Measurements from ENCODE around the gene SCAF11. TPM values are rescaled to one million over a fixed set of nuclear protein-coding genes. Genes with fewer than 3 reads are reported as not detected.

Gene SCAF11
- polyA plus RNA-seq, 2 of the 4 experiments (the other 2 are of a cell fraction): 43.0 to 110 TPM

DNA sequence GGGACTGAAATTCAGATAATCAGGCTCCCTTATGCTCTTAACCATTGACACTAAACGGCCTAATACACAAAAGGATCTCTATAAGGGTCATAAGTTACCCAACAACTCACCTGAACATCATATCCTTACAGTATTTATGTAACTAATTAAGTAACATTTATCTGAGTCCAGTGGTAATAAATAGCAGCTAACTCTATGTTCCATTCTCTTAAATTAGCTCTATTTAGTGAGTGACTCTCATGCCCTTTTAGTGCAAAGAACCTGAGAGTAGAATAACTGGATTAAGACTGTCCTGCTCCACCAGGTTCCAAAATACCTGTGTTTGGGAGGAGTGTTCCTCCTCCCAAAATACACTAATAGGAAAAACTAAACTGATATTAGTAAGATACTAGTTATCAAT is 9.8 kb downstream of the SCAF11 start:
- FAIRE-seq: no peak
- no peak for ATAC-seq
- Histone ChIP-seq H3K4me2 (no peak overlapping the region), H3K9me3 (no peaks in the 10 kb centered on the region), H3K27ac (no peak overlapping the region), H3K4me3 (no peak overlapping the region), H3K4me1 (peaks cover 19% of the 10 kb centered on the region)
- CTCF ChIA-PET: interaction anchor here (1.4 to 1.6 kb wide), 2 partner anchors 10 kb away, joined by 3 to 4 read pairs; partner anchors contain the start of gene SCAF11
- no peak for TF ChIP-seq ZSCAN20 (CRISPR knock-in tag; IDR thresholded peaks at IDR 0.05)
- no peak for TF ChIP-seq RARB (CRISPR knock-in tag; IDR thresholded peaks at IDR 0.05)
- TF ChIP-seq, protein P1, sequence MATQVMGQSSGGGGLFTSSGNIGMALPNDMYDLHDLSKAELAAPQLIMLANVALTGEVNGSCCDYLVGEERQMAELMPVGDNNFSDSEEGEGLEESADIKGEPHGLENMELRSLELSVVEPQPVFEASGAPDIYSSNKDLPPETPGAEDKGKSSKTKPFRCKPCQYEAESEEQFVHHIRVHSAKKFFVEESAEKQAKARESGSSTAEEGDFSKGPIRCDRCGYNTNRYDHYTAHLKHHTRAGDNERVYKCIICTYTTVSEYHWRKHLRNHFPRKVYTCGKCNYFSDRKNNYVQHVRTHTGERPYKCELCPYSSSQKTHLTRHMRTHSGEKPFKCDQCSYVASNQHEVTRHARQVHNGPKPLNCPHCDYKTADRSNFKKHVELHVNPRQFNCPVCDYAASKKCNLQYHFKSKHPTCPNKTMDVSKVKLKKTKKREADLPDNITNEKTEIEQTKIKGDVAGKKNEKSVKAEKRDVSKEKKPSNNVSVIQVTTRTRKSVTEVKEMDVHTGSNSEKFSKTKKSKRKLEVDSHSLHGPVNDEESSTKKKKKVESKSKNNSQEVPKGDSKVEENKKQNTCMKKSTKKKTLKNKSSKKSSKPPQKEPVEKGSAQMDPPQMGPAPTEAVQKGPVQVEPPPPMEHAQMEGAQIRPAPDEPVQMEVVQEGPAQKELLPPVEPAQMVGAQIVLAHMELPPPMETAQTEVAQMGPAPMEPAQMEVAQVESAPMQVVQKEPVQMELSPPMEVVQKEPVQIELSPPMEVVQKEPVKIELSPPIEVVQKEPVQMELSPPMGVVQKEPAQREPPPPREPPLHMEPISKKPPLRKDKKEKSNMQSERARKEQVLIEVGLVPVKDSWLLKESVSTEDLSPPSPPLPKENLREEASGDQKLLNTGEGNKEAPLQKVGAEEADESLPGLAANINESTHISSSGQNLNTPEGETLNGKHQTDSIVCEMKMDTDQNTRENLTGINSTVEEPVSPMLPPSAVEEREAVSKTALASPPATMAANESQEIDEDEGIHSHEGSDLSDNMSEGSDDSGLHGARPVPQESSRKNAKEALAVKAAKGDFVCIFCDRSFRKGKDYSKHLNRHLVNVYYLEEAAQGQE (IDR thresholded peaks at IDR 0.05): no peak
- TF ChIP-seq HOXA7 (CRISPR knock-in tag; IDR thresholded peaks at IDR 0.05): no peak
- TF ChIP-seq TP53 (CRISPR knock-in tag; IDR thresholded peaks at IDR 0.05): no peak
- TF ChIP-seq, protein P2, sequence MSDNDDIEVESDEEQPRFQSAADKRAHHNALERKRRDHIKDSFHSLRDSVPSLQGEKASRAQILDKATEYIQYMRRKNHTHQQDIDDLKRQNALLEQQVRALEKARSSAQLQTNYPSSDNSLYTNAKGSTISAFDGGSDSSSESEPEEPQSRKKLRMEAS (IDR thresholded peaks at IDR 0.05): no peak
- TF ChIP-seq NR3C1 (IDR thresholded peaks at IDR 0.05): no peak
- TF ChIP-seq, protein P3, sequence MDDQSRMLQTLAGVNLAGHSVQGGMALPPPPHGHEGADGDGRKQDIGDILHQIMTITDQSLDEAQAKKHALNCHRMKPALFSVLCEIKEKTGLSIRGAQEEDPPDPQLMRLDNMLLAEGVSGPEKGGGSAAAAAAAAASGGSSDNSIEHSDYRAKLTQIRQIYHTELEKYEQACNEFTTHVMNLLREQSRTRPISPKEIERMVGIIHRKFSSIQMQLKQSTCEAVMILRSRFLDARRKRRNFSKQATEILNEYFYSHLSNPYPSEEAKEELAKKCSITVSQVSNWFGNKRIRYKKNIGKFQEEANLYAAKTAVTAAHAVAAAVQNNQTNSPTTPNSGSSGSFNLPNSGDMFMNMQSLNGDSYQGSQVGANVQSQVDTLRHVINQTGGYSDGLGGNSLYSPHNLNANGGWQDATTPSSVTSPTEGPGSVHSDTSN (IDR thresholded peaks at IDR 0.05): no peak
- 74% methylated on average over 1 of the region's 1 CpG for WGBS (ENCODE audit: missing lambda C conversion rate)
- POLR2A ChIA-PET: no interaction called here
- DNase-seq (ENCODE audit: low read depth in 1 of 2, low spot score in 1 of 2): no peak

DNA sequence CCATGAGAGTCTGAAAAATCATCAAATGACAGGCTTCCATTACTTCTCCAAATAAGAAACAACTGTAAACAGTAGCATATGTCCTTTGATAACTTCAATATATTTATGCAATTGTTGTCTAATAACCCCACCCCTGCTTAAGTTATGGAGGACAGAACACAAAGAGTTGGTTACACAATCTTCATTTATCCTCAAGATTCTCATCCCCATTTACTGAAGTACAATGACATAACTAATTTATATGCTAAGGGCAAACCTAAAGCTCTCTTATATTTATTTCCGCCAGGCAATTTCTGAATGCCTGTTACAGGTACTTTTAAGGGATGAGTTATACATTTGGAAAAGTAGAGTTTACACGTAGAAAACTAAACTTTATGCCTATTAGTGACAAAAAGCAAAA is 12.3 kb downstream of the SCAF11 start:
- ATAC-seq (no peak), DNase-seq (ENCODE audit: low read depth in 1 of 2, low spot score in 1 of 2) (no peak), FAIRE-seq (no peak)
- 79% methylated on average over 2 of the region's 2 CpGs for WGBS (ENCODE audit: missing lambda C conversion rate)
- H3K9me3 ChIP-seq: no peaks in the 10 kb centered on the region
- peaks cover 35% of the 10 kb centered on the region for H3K4me1 ChIP-seq
- no peak overlapping the region for H3K27ac ChIP-seq
- H3K4me2 ChIP-seq: no peak overlapping the region
- no peak for TF ChIP-seq KDM5A (IDR thresholded peaks at IDR 0.05)
- TF ChIP-seq ZC3H11A (IDR thresholded peaks at IDR 0.05): no peak
- TF ChIP-seq, protein P2 (IDR thresholded peaks at IDR 0.05): no peak
- TF ChIP-seq SMC3 (IDR thresholded peaks at IDR 0.05): no peak
- TF ChIP-seq KDM1A (IDR thresholded peaks at IDR 0.05; ENCODE audit: low read depth): no peak
- no peak for TF ChIP-seq CBX8 (IDR thresholded peaks at IDR 0.05)
- TF ChIP-seq RFX5 (IDR thresholded peaks at IDR 0.05): no peak
- TF ChIP-seq TP53 (CRISPR knock-in tag; IDR thresholded peaks at IDR 0.05): no peak
- TF ChIP-seq NFE2L2 (conservative IDR thresholded peaks at IDR 0.05; ENCODE audit: low read length): no peak
- no peak for TF ChIP-seq FOSB (CRISPR knock-in tag; IDR thresholded peaks at IDR 0.05)
- TF ChIP-seq HOXB5 (CRISPR knock-in tag; IDR thresholded peaks at IDR 0.05): no peak
- no peak for TF ChIP-seq POLR2AphosphoS2 (conservative IDR thresholded peaks at IDR 0.05; ENCODE audit: low read length)
- no peak for TF ChIP-seq ZFP36 (IDR thresholded peaks at IDR 0.05; ENCODE audit: borderline replicate concordance, partially characterized antibody)
- TF ChIP-seq HOXA7 (CRISPR knock-in tag; IDR thresholded peaks at IDR 0.05): no peak
- no peak for TF ChIP-seq GATA3 (IDR thresholded peaks at IDR 0.05; ENCODE audit: borderline replicate concordance)
- TF ChIP-seq ESRRA (IDR thresholded peaks at IDR 0.05; ENCODE audit: borderline replicate concordance, low read length): no peak
- TF ChIP-seq EHF (CRISPR knock-in tag; IDR thresholded peaks at IDR 0.05): no peak
- TF ChIP-seq SREBF2 (IDR thresholded peaks at IDR 0.05): no peak
- TF ChIP-seq POLR2A (IDR thresholded peaks at IDR 0.05; ENCODE audit: low read length): no peak
- H3K4me3 ChIP-seq: no peak overlapping the region
- CTCF ChIA-PET: interaction anchor here (1.2 kb wide), 1 partner anchor 13 kb away, joined by 4 read pairs; no protein-coding TSS in a partner anchor
- POLR2A ChIA-PET: no interaction called here

Data from A549 (cell line).